ENCODE measurements around the gene DBNL.

- TF ChIP-seq, protein P1, sequence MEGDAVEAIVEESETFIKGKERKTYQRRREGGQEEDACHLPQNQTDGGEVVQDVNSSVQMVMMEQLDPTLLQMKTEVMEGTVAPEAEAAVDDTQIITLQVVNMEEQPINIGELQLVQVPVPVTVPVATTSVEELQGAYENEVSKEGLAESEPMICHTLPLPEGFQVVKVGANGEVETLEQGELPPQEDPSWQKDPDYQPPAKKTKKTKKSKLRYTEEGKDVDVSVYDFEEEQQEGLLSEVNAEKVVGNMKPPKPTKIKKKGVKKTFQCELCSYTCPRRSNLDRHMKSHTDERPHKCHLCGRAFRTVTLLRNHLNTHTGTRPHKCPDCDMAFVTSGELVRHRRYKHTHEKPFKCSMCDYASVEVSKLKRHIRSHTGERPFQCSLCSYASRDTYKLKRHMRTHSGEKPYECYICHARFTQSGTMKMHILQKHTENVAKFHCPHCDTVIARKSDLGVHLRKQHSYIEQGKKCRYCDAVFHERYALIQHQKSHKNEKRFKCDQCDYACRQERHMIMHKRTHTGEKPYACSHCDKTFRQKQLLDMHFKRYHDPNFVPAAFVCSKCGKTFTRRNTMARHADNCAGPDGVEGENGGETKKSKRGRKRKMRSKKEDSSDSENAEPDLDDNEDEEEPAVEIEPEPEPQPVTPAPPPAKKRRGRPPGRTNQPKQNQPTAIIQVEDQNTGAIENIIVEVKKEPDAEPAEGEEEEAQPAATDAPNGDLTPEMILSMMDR (IDR thresholded peaks at IDR 0.05) = no peak; the same call in 1 of the 2 replicates
- TF ChIP-seq REST (IDR thresholded peaks at IDR 0.05; ENCODE audit: insufficient read depth in 1 of 2, low read depth in 2 of 2, low read length in 1 of 2) (no peak), POLR2AphosphoS5 (IDR thresholded peaks at IDR 0.05; ENCODE audit: low read depth, low read length) (peak; percentile 44)
Measured at GRCh38 chr7:44082541-44083207, 38.2 kb downstream of the DBNL start.
